Measurements from ENCODE around the gene SH3GL3.
A peak's percentile ranks its signal among the peaks of the same experiment; 100 is the strongest.

Gene SH3GL3

DNA sequence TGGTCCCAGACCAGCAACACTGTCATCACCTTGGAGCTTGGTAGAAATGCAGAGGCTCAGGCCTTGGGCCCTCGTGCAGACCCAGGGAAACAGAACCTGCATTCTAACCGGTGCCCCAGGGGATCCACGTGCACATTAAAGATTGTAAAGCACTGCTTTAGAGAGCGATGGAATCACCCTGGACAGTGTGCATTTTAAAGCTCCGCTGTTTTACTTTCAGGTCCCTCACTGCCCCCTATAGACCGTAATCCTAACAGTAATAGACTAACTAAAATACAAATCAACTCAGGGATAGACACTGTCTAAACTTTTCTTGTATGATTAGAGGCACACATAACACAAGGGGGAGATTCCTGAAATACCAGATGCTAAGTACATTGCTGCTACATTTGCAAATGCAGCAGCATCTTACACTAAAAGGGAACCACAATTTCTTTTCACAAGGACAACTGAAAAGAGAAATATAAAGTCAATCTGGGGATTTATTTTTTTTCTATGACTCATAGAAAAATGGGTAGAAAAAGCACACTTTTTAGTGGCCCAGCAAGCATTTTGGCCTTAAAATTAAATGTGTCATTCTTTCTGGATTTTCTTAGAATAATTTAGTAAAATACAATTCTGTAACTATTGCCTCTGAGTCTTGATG lies 10.5 kb upstream of the SH3GL3 start:
- in situ Hi-C loops (cut with MboI; ENCODE audit: low pct_unique_long_range_greater_than_20kb, low sequenced_read_pairs, unreplicated experiment): no loop called here
- peak; percentile 24 for DNase-seq (ENCODE audit: low spot score)
- TF ChIP-seq, protein P1, sequence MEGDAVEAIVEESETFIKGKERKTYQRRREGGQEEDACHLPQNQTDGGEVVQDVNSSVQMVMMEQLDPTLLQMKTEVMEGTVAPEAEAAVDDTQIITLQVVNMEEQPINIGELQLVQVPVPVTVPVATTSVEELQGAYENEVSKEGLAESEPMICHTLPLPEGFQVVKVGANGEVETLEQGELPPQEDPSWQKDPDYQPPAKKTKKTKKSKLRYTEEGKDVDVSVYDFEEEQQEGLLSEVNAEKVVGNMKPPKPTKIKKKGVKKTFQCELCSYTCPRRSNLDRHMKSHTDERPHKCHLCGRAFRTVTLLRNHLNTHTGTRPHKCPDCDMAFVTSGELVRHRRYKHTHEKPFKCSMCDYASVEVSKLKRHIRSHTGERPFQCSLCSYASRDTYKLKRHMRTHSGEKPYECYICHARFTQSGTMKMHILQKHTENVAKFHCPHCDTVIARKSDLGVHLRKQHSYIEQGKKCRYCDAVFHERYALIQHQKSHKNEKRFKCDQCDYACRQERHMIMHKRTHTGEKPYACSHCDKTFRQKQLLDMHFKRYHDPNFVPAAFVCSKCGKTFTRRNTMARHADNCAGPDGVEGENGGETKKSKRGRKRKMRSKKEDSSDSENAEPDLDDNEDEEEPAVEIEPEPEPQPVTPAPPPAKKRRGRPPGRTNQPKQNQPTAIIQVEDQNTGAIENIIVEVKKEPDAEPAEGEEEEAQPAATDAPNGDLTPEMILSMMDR (IDR thresholded peaks at IDR 0.05; ENCODE audit: extremely low read depth, insufficient read depth, missing control alignments): peak; percentile 30

DNA sequence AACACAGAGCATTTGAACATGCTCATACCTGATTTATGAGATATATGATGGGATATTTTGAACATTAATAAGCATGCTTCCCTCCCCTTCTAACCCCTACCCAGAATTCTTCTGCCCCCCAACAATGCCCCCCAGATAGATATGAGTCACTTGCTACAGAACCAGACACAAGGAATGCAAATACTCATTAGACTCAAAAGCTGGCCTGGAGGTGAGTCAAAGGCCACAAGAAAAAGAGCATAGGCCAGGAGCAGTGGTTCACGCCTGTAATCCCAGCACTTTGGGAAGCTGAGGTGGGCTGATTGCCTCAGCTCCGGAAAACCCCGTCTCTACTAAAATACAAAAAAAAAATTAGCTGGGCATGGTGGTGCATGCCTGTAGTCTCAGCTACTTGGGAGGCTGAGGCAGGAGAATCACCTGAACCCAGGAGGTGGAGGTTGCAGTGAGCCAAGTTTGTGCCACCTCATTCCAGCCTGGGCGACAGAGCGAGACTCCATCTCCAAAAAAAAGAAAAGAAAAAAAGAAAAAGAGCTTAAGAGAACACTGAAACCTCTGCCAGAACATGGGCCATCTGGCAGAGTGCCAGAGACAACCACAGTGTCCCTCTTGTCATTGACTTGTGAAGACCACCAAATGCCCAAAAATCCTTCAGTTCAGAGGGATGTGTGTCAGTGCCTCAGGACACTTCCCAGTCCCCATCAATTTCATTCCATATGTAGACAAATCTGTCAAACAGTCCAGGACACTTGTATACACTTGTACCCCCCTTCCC lies 3.9 kb upstream of the SH3GL3 start:
- DNase-seq (ENCODE audit: low spot score): no peak
- in situ Hi-C loops (cut with MboI; ENCODE audit: low pct_unique_long_range_greater_than_20kb, low sequenced_read_pairs, unreplicated experiment): no loop called here
- TF ChIP-seq, protein P1 (IDR thresholded peaks at IDR 0.05; ENCODE audit: extremely low read depth, insufficient read depth, missing control alignments): no peak

DNA sequence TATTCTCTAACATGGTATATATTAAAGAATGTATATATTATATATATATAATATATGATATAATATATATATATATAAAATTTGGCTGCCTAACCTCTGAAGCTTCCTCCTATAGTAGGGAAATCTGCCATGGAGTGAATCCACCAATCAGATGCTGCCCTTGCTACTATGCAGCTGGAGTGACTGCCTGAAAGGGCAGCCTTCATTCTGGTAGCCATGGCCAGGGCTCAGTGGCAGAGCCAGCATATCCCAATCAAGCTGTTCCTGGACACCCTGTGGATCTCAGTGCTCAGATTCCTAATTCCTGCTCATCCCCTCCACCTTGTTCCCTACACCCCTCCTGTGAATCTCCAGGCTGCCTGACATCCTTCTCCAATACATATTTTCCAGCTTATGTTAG lies 2.2 kb upstream of the SH3GL3 start:
- in situ Hi-C loops (cut with MboI; ENCODE audit: low pct_unique_long_range_greater_than_20kb, low sequenced_read_pairs, unreplicated experiment): no loop called here
- no peak for DNase-seq (ENCODE audit: low spot score)
- TF ChIP-seq, protein P1 (IDR thresholded peaks at IDR 0.05; ENCODE audit: extremely low read depth, insufficient read depth, missing control alignments): no peak

DNA sequence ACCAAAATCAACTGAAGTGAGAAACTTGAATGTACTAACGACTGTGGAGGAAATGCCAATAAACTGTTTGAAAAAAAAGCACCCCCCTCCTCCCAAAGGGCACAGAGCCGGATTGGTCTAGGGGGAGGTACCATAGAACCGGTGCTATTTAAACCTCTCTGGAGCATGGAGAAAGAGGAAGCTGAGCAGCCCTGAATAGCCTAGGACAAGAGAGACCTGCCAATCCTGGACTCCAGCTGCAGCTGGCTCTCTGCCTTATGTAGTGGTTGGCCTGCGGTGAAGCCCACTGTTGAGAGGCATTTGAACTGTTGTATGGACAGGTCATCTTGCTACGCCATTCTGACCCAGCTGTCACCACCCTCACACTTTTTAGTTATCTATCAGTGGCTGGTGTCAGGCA lies 1.5 kb upstream of the SH3GL3 start:
- DNase-seq (ENCODE audit: low spot score): no peak
- TF ChIP-seq, protein P1 (IDR thresholded peaks at IDR 0.05; ENCODE audit: extremely low read depth, insufficient read depth, missing control alignments): no peak
- in situ Hi-C loops (cut with MboI; ENCODE audit: low pct_unique_long_range_greater_than_20kb, low sequenced_read_pairs, unreplicated experiment): no loop called here

DNA sequence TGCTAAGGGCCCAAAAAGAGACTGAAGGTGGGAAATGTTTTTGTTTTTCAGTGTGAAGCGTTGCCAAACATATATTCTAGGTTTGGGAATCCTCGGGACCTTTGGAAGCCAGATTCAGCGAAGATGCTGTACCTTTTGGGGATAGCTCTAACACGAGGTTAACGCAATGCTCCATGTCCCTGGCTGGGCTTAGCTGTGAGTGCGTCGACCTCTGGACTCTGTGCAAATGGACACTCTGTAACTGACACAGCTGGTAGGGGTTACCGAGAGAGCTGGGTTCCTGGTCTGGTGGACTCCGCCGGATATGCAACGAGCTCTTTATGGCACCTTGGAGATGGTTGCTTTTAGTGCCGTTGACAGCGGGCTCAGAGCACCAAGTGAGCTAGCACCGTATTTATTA lies 724 bp upstream of the SH3GL3 start:
- DNase-seq (ENCODE audit: low spot score): no peak
- TF ChIP-seq, protein P1 (IDR thresholded peaks at IDR 0.05; ENCODE audit: extremely low read depth, insufficient read depth, missing control alignments): no peak
- in situ Hi-C loops (cut with MboI; ENCODE audit: low pct_unique_long_range_greater_than_20kb, low sequenced_read_pairs, unreplicated experiment): no loop called here

DNA sequence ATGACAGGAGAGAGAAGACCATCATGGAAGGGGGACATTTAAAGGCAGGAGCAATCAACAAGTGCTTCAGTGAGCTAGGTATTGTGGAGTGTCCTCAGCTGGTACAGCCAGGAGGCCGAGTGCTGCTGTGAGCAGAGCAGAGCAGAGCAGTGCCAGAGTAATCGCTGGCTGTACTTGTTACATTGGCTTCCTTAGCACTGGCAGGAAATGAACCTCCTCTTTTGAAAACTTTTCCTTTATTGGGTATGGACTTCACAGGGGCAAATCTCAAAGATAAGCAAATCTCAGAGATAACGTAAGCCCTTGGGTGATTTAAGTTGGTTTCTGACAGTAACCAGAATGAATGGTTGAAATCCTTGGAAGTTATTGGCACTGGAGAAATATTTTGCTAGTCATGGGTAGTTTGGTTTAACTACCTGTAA lies 2.1 kb downstream of the SH3GL3 start:
- in situ Hi-C loops (cut with MboI; ENCODE audit: low pct_unique_long_range_greater_than_20kb, low sequenced_read_pairs, unreplicated experiment): no loop called here
- DNase-seq (ENCODE audit: low spot score): no peak
- TF ChIP-seq, protein P1 (IDR thresholded peaks at IDR 0.05; ENCODE audit: extremely low read depth, insufficient read depth, missing control alignments): no peak
